Myocyte (in vitro differentiated cells): ENCODE results near the gene ADGRD2. TPM values are rescaled to one million over a fixed set of nuclear protein-coding genes. Genes with fewer than 3 reads are reported as not detected.
"Not testable (repeated sequence)": the region's sequence is repeated elsewhere in the genome, so short reads cannot be mapped to it uniquely, and the experiment has no call there.

Experiments
- DNase-seq: peaks from one replicate; pipeline ENCODE4 v3.0.0-alpha.2; 2012; ENCODE audit warnings: low read depth
- polyA plus RNA-seq: library from polyadenylated mRNA; unstranded; fragments of >200 nt; gene quantifications from one replicate; pipeline ENCODE4 v1.2.1, GENCODE V29; 2012; ENCODE audit warnings: missing spikeins
- total RNA-seq: library from RNA; depleted of rRNA; stranded (reverse); fragments of >200 nt; gene quantifications from 2 replicates; pipeline ENCODE4 v1.2.3, GENCODE V29; 2014

The ADGRD2 gene, protein sequence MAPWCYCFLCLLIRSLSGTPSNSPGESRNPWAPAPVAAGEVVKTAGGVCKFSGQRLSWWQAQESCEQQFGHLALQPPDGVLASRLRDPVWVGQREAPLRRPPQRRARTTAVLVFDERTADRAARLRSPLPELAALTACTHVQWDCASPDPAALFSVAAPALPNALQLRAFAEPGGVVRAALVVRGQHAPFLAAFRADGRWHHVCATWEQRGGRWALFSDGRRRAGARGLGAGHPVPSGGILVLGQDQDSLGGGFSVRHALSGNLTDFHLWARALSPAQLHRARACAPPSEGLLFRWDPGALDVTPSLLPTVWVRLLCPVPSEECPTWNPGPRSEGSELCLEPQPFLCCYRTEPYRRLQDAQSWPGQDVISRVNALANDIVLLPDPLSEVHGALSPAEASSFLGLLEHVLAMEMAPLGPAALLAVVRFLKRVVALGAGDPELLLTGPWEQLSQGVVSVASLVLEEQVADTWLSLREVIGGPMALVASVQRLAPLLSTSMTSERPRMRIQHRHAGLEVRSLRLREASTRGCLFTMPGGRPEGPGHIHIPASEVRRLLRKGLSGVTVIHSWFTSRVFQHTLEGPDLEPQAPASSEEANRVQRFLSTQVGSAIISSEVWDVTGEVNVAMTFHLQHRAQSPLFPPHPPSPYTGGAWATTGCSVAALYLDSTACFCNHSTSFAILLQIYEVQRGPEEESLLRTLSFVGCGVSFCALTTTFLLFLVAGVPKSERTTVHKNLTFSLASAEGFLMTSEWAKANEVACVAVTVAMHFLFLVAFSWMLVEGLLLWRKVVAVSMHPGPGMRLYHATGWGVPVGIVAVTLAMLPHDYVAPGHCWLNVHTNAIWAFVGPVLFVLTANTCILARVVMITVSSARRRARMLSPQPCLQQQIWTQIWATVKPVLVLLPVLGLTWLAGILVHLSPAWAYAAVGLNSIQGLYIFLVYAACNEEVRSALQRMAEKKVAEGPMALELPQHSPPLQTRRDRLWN
- not detected in 2 replicates for total RNA-seq
- polyA plus RNA-seq: not detected

DNA sequence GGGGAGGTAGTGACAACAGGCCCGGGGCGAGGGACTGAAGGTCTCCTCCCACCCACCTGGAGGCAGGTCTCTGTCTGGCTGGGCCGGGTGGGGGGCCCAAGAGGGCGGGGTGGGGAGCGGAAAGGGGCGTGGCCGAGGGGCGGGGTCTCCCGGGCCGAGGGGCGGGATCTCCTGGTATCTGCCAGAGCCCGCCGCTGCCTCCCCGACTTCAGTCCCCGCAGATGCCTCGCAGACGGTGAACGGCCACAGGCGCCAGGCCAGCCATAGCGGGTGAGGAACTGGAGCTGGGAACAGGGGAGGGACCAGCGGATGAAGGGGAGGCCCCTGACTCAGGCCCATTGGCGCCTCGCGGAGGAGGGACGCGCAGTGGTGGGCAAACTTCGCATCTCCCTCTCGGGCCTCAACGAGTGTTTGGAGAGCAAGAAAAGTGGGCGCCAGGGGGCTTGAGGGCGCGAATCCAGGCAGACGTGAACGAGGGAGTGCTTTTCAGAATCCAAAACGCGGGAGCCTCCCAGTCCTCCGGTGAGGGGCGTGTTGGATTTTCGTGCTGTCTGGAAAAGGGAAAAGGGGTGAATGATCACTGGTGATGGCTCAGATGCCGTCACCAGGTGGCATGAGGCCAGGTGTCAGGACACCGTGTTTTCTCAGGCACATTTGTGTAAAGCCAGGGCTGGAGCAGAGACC lies at the start of gene ADGRD2:
ADGRD2 (plus strand) TSS at position 211 of the 684 bp plus-strand sequence. CDS start 1,216 bp downstream, outside the sequence.
- DNase-seq: no peak

DNA sequence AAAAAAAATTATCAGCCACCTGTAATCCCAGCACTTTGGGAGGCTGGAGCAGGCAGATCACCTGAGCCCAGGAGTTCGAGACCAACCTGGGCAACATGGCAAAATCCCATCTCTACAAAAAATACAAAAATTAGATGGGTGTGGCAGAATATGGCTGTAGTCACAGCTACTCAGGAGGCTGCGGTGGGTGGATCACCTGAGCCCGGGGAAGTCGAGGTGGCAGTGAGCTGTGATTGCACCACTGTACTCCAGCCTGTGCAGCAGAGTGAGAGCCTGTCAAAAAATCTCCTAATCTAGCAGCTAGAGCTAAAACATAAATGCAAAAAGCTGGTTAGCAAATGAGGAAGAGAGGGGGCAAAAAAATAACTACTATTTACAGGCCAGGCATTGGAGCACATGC lies 47.0 kb upstream of the ADGRD2 start:
- DNase-seq: no peak

DNA sequence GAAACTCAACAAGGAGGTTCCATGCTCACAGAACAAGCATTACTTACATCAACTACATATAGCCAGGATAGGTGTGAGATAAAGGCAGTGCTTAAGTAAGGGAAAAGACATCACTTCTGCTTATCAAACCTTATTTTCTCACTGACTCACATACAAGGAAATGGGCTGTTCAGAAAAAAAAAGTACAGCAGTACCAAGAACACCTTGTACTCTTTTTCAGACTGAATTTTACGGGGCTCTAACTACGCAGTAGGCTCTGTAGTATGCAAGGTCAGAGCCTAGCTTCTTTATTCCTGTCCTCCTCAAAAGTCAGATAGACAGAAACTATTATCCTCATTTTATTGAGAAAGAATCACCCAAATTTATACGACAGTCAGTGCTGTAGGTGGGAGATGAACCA lies 40.8 kb upstream of the ADGRD2 start:
- no peak for DNase-seq

DNA sequence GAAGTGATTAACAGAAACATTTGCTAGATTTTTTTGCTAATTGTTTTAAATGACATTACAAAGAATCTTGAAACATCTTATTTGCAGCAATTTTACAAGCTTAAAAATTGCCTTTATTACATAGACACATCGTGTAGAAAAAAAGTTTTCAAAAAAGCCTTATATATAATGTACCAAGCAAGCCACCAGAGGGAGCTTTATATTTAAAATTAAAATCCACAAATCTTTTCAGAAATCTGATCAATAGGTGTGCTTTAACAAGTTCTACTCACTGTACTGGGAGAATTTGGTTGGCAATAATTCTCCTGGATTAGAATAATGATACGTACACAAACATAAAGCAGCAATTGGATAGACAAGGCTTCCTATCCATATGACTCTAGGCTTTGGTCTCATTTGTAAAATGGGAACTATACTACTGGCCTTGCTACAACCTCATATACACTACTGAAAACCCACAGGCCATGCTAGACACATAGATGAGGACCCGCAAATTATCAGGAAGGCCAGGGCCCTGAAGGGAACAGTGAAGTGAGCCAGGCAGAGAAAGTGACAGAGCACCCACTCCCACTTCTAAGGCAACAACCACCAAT lies 39.8 kb upstream of the ADGRD2 start:
- DNase-seq: no peak

DNA sequence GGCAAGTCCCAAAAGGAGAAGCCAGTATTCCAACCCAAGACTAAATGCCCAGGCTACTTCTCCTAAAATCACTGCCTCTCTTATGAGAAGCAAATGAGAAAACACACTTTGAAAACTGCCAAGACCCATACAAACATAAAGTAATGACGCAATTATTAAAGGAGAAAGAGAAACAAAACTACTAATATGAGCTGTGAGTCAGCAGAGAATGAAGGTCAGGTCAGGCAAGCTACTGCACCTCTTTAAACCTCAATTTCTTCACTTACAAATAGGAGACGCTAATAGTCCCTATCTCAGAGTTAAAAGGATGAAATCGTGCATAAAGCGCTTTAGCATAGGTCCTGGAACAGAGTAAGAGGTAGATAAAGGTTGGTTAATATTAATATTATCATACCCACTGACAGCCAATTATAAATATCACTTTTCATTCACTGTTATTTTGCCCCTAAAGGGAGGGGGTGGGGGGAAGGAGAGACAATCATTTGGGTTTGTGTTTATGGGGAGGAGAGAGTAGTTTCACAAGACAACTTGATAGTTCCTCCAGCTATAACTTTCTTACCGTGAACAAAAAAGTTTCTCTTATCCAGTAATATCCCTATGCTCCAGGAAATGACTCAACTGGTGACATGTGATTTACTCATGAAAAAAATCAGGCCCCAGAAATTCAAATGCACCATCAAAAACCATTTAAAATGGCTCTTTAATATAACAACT lies 38.6 kb upstream of the ADGRD2 start:
- no peak for DNase-seq

DNA sequence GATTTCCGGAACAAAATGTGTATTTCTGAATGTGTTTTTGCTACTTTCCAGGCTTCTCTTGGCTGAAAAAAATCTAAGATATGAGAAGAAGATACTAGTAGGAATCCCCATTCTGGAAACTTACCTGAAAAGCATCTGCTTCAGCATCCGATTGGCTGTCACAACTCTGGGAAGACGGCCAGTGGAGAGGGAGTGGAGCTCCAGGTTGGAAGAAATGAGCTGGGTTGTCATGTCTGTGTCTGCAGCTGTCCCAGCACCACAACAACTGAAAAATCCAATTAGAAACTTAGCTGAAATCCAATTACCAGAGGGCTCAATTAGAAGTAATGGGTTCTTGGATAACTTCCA lies 38.0 kb upstream of the ADGRD2 start:
- no peak for DNase-seq

DNA sequence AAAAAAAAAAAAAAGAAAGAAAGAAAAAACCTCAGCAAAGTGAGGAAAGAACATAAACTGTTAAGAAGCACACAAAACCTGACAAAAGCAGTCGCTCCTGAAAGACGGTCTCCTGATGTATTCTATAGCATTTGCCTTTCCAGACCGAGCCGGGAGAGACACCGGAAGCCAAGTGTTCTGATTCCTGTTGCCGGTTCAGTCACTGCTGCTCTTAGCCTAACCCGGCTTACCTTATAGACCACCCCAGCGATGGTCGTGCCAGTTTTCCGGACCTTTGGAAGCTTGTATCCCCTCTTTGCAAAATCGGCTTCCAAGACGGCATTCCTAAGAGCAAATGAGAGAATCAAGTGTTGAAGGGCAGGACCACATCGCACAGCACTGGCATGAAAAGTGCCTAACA lies 35.6 kb upstream of the ADGRD2 start:
- no peak for DNase-seq

DNA sequence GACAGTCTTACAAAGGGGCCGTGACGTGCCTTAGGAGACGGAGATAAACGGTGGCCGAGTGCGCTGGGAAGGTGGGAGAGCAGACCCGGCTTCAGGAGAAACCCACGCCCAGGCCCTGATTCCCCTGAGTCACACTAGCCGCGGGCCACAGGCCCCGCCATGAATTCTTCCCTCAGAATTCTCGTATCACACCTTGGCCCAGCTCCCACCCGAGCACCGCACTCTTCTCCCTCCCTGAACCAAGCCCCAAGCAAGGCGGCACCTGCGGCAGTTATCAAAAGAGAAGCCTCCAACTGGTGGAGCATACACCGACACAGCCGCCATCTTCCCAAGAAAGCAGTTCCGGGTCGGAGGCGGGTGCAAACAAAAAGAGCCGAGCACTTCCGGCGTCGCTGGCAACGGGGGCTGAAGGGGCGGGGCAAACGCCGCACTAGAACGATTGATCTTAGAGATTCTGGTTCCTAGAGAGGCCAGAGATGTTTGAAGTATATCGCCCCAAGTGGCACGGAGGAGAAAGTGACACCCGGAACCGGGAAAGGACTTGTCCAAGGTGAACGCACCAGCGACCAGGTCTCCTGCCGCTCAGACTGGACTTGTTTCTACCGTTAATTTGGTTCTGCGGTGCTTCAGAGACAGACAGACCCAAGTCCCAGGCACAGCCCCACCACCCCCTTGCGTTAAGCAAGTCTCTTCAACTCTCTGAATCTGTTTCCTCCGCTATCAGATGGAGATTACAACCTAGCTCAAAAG lies 35.0 kb upstream of the ADGRD2 start, which contains the start of gene PSMB7:
PSMB7 (minus strand) TSS at position 341 of the 750 bp plus-strand sequence; CDS start at position 324, 17 bp downstream.
- peak; percentile 96 for DNase-seq

DNA sequence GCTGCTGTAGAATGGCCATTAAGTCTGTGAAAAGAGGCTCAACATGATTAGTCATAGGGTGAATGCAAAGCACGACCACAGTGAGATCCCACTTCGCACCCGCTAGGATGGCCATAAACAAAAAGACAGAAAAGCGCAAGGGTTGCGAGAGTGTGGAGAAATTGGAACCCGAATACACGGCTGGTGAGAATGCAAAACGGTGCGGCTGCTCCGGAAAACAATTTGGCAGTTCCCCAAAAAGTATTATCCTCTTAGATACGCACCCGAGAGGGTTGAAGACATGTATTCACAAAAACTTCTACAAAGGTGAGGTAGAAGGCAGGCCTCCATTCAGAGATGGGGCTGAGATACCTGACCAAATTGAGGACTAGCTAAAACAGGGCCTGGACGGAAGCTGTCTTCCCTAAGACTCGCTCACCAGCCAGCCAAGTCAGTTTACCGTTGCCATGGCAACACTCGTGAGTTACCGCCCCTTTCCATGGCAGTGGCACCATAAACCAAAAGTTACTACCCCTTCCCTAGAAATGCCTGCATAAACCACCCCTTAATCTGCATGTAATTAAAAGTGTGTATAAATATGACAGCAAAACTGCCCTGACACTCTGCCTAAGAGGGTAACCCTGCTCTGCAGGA lies 34.3 kb upstream of the ADGRD2 start:
- DNase-seq: no peak

DNA sequence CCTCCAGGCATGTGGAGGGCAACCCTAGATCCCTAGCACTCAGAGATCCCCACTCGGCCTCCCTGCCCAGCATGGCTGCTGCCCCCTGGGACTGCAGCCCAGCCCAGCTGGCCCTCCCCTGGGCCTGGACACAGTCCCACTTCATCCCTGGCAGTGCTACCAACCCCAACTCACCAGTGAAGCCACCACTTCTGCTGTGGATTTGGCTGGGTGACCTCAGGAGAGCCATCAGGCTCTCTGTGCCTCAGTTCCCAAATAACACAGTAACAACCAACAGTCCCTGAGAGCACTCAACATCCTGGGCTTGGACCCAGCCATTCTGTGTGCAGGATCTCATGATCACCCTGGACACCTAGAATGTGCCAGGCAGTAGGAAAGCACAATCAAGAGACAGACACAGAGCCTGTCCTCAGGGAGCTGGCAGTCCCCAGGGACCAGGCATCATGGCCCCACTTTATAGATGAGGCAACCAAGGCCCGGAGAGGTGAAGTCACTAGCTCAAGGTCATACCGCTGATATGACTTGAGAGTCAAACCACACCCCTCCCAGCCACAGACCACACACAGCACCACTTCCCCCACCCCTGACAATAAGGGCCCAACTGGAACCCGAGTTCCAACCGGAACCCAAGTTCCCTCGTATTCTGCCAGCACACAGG lies 30.3 kb upstream of the ADGRD2 start:
- DNase-seq: no peak

DNA sequence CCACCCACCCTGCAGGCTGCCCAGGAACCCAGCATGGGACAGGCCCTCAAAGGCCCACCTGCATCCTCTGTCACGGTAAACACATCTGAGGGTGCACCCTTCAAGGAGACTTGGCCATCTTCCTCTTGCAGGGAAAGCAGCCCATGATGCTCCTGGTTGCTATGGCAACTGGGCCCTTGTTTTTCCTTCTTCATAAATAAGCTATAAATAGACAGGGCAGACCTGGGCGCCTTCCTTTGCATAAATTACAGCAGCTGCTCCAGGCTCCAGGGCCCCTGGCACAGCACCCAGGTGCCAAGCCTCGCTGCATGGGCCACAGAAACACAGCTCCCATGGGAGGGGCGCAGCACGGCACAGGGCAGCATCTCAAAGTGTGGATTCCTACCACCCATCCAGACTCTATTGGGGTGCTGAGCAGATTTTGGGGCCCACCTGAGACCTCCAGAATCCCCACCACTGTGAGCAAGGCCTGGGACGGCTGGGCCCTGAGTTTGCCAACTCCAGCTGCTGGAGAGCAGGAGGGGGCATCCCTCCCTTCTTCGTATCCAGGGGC lies 29.2 kb upstream of the ADGRD2 start:
- no peak for DNase-seq

DNA sequence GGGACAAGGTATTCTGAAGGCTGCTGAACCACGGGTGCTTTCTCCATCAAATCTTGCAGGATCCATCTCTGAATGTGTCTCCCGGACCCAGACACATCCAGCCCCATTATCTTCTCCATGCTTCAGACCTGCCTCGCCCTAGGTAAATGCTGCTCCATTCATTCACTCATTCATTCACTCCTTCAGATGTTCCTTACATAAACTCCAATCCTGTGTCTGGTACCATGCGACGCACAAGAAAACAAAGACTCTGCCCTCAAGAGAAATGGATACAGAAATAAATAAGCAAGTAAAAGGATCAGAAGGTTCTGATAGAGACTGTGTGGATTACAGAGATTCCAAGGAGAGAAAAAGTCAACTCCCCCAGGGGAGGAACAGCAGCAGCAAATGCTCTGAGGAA lies 27.1 kb upstream of the ADGRD2 start:
- DNase-seq: no peak

DNA sequence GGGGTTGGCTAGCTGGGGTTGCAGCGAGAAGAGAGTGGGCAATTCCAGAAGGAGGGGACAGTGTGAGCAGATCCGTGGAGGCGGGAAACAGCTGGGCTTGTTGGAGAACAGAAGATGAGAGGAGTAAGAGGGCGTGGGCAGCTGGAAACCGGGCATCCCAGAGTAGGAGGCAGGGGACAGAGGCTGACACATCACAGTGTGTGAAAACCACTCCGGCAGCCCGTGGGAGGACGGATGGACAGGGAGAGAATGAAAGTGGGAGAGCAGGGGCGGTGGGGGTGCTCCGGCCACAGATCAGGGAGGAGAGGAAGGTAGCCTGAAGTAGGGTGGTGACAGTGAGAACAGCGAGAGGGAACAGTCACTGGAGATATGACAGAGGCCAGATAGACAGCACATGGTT lies 26.7 kb upstream of the ADGRD2 start:
- DNase-seq: no peak

DNA sequence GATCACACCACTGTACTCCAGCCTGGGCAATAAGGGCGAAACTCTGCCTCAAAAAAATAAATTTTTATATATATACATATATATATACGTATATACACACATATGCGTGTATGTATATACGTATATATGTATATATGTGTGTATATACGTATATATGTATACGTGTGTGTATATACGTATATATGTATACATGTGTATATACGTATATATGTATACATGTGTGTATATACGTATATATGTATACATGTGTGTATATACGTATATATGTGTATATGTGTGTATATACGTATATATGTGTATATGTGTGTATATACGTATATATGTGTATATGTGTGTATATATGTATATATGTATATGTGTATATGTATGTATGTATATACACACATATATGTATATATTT lies 24.5 kb upstream of the ADGRD2 start:
- DNase-seq: not testable (repeated sequence)

DNA sequence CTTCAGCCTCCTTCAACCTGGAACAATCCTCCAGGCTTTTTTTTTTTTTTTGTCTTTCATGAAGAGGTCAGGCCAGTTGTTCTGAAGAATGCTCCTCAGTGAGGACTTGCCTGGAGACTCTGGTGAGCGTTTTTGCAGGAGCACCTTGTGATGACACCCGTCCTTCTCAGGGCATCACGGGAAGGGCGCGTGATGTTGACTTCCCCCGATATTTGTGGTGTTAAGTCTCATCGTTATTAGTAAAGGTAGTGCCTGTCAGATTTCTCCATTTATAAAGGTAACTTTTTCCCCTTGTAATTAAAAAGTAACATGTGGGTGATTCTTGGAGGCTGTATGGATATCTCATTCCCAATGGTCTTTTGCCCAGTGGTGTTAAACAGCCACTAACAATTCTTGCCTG lies 23.9 kb upstream of the ADGRD2 start:
- no peak for DNase-seq

DNA sequence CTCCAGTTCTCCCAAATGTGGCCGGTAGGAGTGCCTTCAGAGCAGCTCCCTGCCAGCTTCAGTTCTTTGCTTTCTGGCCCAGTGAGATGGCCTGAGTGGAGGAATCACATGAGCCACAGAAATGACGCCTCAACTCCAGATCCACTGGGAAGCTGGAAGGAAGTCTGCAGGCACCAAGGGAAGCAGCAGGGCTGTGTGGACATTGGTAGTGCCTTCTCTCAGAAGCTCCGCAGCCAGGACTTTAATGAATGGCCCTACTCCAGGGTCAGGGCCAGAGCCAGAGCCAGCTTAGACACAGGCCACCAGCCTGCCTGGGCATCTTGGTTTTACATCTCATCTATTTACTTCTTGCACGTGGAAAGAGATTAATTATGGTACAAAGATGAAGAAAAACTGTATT lies 23.0 kb upstream of the ADGRD2 start:
- no peak for DNase-seq

DNA sequence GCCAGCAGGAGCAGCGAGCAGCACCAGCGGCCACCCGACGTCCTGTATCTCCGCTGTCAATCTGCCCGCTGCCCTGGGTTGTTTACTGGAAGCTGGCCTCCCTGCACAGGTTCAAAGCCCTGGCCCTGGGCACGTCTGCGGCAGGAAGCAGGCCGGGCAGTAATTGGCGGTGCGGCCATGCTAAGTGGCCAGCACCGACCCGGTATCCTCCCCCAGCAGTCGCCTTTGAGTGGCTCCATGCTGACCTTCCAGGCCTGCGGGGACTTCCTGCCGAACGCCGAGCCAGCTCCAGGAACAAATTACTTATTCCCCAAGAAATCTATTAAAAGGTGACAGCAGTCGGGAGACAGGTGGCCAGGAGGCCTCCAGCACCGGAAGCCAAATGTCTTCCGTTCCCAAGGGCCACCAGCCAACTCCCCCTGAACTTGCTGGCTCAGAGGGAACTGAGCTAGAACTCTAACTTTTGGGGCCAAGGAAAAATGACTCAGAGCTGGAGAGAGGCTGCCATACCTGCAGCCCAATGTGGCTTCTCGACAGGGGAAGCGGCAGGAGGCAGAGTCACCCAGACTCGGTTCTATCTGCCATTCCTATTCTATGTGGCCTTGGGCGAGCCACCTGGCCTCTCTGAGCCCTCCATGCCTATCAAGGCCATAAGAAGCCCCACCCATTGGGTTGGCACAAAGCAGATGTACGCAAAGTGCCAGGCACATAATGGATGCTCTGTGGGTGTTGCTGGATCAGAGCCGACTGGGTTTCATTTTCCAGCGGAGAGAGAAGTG lies 21.3 kb upstream of the ADGRD2 start:
- DNase-seq: no peak

DNA sequence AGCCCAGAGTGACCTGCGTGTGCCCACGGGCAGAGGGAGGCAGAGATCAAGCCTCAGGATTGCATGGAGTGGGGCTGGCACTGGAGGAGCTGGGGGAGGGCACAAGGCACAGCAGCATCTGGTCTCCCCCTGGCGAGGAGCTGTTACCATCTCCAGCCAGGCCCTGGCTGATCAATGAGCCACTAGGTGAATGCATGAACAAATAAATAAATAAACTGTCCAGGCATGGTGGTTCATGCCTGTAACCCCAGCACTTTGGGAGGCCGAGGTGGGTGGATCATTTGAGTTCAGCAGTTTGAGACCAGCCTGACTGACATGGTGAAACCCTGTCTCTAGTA lies 20.8 kb upstream of the ADGRD2 start:
- no peak for DNase-seq
